Parathyroid adenoma (tissue), 2 donors: ENCODE results near the gene FKBP8.
A peak's percentile ranks its signal among the peaks of the same experiment; 100 is the strongest.

Experiments used
- H2AFZ ChIP-seq: fragments of 300-600 bp; sonication (generic); one replicate; pipeline ENCODE4 v1.7.0; 2017; ENCODE audit warnings: antibody characterized with exemption, mild to moderate bottlenecking
- H3K27ac ChIP-seq: fragments of 300-600 bp; sonication (generic); one replicate; pipeline ENCODE4 v1.7.0; 2017
- H3K27me3 ChIP-seq: fragments of 300-600 bp; sonication (generic); one replicate; pipeline ENCODE4 v1.7.0; 2017; ENCODE audit warnings: low read length; ENCODE audit not compliant: control insufficient read depth, insufficient read depth
- H3K36me3 ChIP-seq: fragments of 300-600 bp; sonication (generic); one replicate; pipeline ENCODE4 v1.7.0; 2017; ENCODE audit warnings: low read length; ENCODE audit not compliant: control insufficient read depth, insufficient read depth
- H3K4me1 ChIP-seq: fragments of 300-600 bp; sonication (generic); one replicate; pipeline ENCODE4 v1.7.0; 2017; ENCODE audit warnings: control low read depth
- H3K4me2 ChIP-seq: fragments of 300-600 bp; sonication (generic); one replicate; pipeline ENCODE4 v1.7.0; 2017; ENCODE audit warnings: low read length
- H3K4me3 ChIP-seq: fragments of 300-600 bp; sonication (generic); one replicate; pipeline ENCODE4 v1.7.0; 2017; ENCODE audit warnings: low read depth, low read length
- H3K79me2 ChIP-seq: fragments of 300-600 bp; sonication (generic); one replicate; pipeline ENCODE4 v1.7.0; 2017; ENCODE audit warnings: control low read depth
- H3K9ac ChIP-seq: fragments of 300-600 bp; sonication (generic); one replicate; pipeline ENCODE4 v1.7.0; 2017; ENCODE audit warnings: mild to moderate bottlenecking
- H3K9me3 ChIP-seq: fragments of 300-600 bp; sonication (generic); one replicate; pipeline ENCODE4 v1.7.0; 2017; ENCODE audit warnings: low read length; ENCODE audit not compliant: control insufficient read depth
- CTCF ChIP-seq: fragments of 300-600 bp; sonication (generic); IDR thresholded peaks from one replicate; pipeline ENCODE4 v1.7.0; 2017; ENCODE audit warnings: antibody characterized with exemption, mild to moderate bottlenecking
- donor health status: primary hyperparathyroidism.

The FKBP8 gene

GRCh38 chr19:18500376-18500775 lies 43.0 kb downstream of the FKBP8 start:
- no peak overlapping the region for H3K27ac ChIP-seq
- no peaks in the 10 kb centered on the region for H3K27me3 ChIP-seq
- H3K4me3 ChIP-seq = no peak overlapping the region
- no peak overlapping the region for H3K9ac ChIP-seq
- no peak overlapping the region for H3K4me2 ChIP-seq
- H2AFZ ChIP-seq = no peak overlapping the region
- peaks cover 53% of the 10 kb centered on the region for H3K4me1 ChIP-seq
- H3K36me3 ChIP-seq = no peaks in the 10 kb centered on the region
- TF ChIP-seq CTCF = no peak
- peaks cover 59% of the 10 kb centered on the region for H3K79me2 ChIP-seq
- no peaks in the 10 kb centered on the region for H3K9me3 ChIP-seq

DNA sequence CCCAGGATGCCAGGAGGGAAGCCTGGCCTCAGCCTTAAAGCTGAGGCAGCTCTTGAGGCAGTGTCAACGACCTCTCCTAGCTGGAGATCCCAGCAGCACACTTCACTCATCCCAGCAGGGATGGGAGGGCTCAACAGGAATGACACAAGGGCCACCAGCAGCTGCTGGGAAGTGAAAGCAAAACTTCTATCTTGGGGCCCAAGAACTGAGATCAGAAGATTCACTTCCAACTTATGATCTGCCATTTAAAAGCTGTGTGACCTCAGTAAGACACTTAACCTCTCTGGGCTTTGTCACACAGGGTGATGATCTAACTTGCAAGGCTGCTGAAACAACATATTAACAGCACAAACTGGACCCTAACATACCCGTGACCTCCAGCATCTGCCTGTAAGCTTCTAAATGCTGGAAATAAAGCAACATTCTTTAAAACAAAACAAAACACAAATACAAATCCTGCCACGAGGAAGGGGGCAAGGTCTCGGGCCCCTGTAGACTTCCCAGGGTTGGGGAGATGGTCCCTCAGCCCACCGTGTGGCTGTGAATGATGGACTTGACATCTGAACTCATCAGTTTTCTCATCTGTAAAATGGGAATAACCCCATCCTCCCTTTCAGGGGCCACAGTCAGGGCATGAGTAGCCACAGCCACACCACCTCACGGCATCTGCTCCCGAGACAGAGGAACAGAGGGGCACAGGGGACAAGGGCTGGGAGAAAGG lies 44.2 kb downstream of the FKBP8 start:
- H3K4me2 ChIP-seq = no peak overlapping the region
- peaks cover 41% of the 10 kb centered on the region for H3K4me1 ChIP-seq
- H3K9me3 ChIP-seq = no peaks in the 10 kb centered on the region
- peaks cover 69% of the 10 kb centered on the region for H3K79me2 ChIP-seq
- H2AFZ ChIP-seq = no peak overlapping the region
- no peak overlapping the region for H3K4me3 ChIP-seq
- H3K36me3 ChIP-seq = no peaks in the 10 kb centered on the region
- TF ChIP-seq CTCF = no peak
- no peak overlapping the region for H3K9ac ChIP-seq
- H3K27me3 ChIP-seq = no peaks in the 10 kb centered on the region
- no peak overlapping the region for H3K27ac ChIP-seq

DNA sequence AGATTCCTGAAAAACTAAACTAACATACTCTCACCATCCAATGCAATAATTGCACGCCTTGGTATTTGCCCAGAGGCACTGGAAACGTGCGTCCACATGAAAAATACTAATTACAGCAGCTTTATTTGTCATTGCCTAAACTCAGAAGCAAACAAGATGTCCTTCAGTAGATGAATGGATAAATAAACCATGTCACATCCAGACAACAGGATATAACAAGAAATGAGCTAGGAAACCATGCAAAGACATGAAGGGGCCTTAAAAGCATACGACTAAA lies 46.5 kb downstream of the FKBP8 start:
- Histone ChIP-seq H3K9ac (no peak overlapping the region), H2AFZ (no peak overlapping the region), H3K4me2 (no peak overlapping the region), H3K27ac (no peak overlapping the region), H3K4me3 (no peak overlapping the region), H3K4me1 (peaks cover 19% of the 10 kb centered on the region), H3K9me3 (no peaks in the 10 kb centered on the region), H3K27me3 (no peaks in the 10 kb centered on the region), H3K36me3 (no peaks in the 10 kb centered on the region), H3K79me2 (peaks cover 91% of the 10 kb centered on the region)
- no peak for TF ChIP-seq CTCF

DNA sequence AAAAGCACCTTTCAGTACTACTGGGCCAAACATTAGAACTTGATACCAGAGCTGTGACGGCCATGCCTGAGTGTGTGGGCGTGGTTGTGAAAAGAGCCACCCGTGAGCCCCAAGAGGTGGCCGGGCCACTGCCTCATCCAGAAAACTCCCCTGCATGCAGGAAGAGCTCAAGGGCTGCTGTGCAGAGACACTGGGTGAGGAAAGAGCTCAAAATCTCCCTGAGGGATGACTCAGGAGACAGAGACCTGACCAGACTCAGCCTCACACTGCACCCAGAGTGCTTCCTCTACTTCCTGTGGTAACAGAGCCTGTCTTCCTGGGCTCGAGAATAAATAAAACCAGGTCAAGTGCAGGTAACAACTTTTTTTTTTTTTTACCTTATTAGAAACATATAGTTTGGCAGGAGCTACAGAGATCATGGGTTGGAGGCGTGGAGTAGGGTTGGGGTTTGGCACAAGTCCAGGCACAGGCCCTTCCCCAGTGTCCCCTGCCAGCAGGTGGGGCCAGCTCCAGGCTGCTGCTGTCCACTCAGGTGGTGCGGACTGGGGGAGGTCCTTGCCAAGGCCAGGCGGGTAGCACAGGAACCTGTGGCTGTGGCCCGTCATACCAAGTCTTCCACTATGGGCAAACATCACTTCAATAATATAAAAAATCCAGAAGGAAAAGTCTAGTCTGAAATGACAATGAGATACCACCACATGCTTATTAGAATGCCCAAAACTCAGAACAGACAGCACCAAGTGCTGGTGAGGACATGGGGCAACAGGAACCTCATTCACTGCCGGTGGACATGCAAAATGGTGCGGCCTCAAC lies 47.0 kb downstream of the FKBP8 start:
- peaks cover 90% of the 10 kb centered on the region for H3K79me2 ChIP-seq
- H3K27ac ChIP-seq = no peak overlapping the region
- H3K4me2 ChIP-seq = no peak overlapping the region
- no peak overlapping the region for H3K4me3 ChIP-seq
- H3K36me3 ChIP-seq = no peaks in the 10 kb centered on the region
- no peak overlapping the region for H3K9ac ChIP-seq
- H3K4me1 ChIP-seq = peaks cover 14% of the 10 kb centered on the region
- H3K27me3 ChIP-seq = no peaks in the 10 kb centered on the region
- H3K9me3 ChIP-seq = no peaks in the 10 kb centered on the region
- no peak overlapping the region for H2AFZ ChIP-seq
- peak; percentile 11 for TF ChIP-seq CTCF
